GM18511 (cell line): Measurements from ENCODE around the gene KRTAP8-1.

Experiments
- ATAC-seq: cut with Tn5 transposase; IDR thresholded peaks from one replicate; pipeline ENCODE4 v1.9.1; 2021; ENCODE audit warnings: mild to moderate bottlenecking, moderate library complexity; ENCODE audit not compliant: unreplicated experiment

KRTAP8-1 gene, protein sequence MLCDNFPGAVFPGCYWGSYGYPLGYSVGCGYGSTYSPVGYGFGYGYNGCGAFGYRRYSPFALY

DNA sequence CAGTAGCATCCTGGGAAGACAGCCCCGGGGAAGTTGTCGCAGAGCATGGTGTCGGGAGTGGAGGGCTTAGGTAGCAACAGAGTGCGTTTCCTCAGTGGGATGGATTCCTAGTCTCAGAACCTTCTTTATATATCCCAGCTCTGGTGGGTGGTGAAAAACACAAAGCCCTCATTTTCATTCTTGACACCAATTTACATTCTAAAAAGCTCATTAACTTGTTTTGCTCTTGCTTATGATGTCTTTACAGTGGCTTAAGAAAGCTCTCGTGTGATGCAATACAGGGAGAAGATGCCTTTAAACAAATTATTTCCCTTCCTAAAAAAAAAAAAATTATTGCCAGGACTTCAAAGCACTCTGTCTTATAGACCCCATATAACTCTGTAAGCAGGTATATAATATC, at the start of gene KRTAP8-1:
TSS of gene KRTAP8-1 (minus strand) at position 101 of the 400 bp plus-strand sequence. CDS start at position 47, 54 bp downstream.
- no peak for ATAC-seq

DNA sequence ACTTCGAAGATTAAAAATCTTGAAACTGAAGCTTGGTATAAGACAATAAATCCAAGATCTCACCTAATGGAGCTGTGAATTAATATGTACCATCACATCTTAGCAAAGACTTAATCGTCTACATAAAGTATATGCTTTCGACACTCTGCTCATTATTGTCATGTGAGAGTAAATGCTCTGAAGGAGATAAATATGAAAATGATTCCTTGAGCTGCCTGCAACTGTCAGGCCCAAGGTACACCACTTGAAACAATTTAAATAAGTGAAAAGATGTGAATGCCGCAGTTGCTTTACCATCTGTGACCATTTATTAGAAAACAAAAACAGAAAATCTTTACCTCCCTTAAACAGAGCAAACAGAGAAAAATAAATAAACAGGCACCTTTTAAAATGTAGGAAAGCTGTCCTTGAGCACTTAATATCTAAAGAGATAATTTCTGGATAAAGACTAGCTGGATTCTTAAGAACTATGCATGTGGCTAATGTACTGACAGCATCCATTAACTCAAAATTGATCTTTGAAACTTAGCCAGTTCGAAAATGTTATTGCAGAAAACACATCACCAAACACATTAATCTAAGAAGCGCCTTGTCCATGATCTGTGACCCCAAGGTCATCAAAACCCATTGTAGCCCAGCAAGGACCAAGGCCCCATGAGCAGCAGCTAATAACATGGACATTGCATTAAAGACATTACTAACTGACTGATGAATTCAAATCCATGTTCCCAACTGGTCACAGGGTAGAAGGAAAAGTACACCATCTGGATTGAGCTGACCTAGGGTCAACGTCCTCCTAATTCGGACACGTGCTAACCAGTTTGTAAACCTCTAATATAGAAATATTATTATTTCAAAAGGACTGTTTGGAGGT, 34.8 kb upstream of the KRTAP8-1 start:
- no peak for ATAC-seq

DNA sequence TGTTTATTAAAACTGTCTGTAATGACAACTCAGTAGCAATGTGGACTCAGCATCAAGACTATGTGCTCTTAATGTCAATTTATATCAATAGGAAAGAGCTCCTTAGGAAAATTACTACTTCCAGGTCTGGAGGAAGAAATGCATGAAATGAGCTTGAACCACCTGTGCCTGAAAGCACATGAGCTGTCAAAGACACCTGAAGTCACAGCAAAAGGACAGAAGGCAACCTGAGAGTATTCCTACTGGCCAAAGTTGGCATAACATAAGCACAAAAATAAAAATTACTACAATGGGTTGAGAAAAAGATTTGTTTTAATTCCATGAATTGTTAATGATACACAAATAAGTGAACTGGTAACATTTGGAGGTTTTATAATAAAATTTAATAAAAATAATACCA, 29.9 kb upstream of the KRTAP8-1 start:
- ATAC-seq = no peak

DNA sequence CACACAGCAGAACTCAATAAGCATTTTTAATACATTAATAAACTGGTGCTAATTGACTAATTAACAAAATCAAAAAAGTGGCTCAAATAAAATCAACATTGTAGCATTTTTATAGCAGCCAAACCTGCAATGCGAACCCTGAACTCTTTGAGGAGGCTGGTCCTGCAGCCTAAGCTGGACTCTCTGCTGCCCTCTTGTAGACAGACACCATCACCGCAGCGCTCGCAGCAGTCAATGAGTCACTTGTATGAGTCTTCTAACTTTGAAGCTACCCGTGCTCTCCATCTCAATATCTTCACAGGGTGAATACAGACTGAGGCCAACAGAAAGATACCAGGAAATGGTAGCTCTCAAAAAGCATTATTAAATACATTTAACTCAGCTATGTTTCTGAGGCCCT, 26.2 kb upstream of the KRTAP8-1 start:
- ATAC-seq = no peak

DNA sequence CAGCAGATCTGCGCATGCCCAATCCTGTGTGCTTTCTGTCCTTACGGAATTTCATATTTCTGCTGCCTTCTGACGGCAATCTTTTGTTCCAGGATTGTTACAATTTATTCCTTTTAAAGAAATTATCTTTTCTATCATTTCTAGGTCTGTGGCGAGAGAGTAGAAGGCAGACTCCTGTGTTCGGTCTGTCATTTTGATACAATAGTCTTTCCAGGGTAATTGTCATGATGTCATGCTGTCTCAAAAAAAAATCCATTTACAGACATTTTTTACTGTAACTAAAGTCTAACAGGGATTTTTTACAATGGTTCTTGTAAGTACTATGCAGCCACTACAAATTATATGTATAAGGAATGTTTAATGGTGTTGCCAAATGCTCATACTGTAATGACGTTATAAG, 25.5 kb upstream of the KRTAP8-1 start:
- ATAC-seq = no peak

DNA sequence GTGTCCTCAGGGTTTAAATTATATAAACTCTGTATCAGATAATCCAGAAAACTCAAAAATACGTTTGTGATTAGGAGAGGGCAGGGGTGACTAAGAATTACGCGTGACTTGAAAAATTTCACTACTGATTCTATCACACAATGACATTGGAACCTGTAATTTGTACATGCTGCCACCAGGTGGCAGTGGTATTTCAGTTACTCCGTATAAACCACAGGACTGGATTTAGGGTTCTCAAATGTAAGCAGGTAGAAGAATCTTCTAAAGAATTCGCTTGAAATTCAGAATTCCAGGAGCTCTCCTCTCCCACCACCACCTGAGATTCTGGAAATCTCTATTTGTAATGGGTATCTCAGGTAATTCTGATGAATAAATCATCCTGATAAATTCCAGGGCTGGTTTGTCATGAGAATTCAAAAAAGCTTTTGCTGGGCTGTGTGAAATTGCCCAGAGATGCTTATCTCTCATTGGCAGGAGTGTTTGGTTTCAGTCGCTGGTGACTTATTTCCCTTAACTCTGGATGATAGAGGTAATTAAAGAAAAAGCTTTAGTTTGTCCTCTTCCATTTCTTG, 18.2 kb upstream of the KRTAP8-1 start:
- ATAC-seq = no peak

DNA sequence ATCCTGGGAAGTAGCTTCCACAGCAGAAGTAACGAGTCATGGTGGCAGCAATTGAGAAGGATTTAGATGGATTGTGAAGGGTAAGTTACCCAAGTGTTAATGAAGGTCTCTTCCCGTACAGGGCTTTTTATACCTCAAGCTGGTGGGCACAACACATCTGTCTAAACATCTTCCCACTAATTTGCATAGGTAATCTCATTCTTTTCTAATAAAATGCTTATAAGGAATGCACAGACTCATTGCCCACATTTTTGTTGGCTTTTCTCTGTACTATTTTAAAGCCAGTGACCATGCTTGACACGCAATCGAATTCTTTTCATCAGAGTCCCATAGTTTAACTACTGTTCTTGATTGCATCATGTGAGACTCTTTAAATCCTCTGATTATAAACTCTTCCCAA, 16.6 kb upstream of the KRTAP8-1 start, which contains the start of gene KRTAP7-1:
TSS of gene KRTAP7-1 (minus strand) at position 101 of the 400 bp plus-strand sequence. CDS start at position 40, 61 bp downstream.
- ATAC-seq = no peak

DNA sequence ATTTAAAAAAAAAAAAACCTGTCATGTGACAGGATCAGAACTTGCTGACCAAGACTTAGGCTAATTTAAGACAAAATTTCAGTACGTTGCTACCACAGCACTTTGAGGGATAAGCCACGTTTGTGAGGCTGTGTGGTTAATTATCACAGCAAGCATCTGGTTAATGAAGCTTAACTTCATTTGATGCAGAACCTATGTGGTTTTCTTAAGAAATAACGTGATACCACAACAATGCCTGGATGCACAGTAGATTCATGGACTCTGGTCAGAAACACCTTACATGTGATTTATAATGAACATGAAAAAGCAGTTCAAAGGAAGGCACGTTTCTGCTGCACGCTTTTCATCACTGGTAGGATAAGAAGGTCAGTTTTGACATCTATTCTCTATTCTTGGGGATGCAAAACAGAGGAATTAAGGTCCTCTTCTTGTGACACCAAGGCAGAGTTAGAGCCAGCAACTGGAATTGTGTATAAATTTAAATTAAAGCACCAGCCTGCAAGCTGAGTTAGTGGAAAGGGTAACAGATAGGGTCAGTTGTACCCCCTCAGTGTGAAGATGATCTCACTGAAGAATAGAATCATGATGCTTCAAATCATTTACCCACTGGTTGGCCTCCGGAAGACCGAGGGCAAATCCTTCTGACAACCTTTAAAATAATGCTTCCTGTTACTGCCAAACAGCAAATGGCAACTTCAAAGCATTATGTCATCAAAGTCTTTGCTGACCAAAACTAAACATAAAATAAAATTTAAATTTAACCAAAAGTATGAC, 6.0 kb upstream of the KRTAP8-1 start:
- no peak for ATAC-seq

DNA sequence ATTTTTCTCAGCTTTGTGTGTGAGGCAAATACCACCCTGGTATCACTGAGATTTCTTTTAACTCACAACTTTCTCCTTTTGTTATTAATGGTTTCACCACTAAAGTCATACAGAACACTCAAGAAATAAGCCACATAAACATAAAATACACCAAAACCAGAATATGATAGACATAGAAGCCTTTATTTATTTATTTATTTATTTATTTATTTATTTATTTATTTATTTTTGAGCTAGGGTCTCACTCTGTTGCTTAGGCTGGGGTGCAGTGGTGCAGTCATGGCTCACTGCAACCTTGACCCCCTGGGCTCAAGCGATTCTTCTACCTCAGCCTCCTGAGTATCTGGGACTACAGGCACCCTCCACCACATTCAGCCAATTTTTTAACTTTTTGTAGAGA, 12.5 kb downstream of the KRTAP8-1 start:
- ATAC-seq = no peak

DNA sequence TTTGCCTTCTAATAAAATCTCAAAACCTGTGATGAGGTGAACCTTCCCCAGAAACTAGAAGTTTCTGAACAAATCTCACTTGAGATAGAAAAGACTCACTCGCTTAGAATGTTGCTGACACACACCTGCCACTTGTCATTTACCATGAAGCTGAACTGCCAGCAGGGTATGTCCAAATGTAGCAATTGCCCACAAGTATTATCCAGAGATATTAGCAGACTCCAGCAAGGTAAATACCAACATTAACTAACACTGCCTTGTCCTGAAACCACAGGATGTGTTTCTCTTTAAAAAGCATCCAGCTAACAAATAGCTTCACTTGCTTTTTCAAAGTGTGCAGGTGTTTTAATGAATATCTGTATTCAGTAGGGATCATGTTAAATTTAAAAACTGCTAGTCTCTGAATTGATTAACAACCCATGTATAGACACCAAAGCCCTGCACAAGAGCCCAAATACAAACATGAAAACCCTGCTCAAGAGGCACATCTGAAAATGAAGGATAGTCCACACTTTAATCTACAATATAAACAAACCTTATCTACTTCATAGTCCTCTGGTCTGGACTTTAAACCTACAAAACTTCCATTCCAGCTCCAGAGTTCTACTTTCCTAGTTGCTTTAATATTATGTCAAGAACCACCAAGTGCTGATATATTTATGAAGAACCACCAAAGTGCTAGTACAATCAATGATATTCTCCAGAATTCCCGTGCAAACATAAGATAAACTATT, 19.3 kb downstream of the KRTAP8-1 start:
- ATAC-seq = no peak

DNA sequence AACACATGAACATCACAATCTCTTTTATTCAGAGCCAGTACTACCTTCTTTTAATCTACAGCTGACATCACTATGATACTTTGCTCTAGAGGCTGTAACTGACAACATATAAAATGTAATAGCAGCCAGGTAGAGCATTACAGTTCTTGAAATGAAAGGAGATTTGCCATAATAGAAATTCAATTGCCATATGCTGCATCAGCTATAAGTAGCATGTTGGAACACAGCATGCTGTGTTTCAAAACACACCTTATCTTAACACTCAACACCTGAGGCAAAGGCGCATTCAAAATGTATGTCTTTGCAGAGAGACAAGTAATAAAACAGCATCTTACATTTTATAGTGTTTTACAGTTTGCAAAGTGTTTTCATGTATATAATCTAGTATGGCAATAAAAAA, 33.8 kb downstream of the KRTAP8-1 start:
- no peak for ATAC-seq

DNA sequence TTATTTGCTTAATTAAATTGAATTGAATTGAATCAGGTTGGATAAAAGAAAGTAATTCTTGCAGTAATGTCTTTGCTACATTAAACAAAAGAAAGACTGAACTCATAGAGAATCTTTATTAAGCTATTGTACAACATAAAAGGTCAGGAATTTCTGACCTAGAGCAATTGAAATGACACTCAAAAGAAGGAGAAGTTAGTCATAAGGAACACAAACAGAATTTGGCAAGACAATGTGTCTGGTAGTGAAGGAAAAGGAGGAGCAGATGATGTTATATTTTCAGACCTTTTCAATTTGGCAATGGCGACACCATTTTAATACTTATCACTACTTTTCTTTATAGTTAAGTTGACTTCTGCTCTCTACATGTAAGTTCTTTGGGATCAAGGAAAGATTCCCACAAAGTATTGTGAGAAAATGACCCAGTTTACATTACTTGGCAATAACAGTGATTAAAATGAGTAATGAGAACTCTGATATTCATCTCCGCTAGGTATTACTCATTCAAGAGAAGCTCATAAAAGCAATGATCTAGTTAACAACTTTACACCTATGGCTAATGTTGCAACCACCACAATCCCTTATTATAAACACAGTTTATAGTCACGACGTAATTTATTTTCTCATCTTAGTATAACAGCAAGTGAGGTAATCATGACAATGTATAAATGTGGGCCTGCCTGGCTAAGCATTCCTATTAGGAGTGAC, 43.2 kb downstream of the KRTAP8-1 start:
- ATAC-seq = no peak
